ENCODE measurements around the gene CYP4V2. TPM values are rescaled to one million over a fixed set of nuclear protein-coding genes. Genes with fewer than 3 reads are reported as not detected.

The CYP4V2 gene
- total RNA-seq, 3 donors from 2014 or later = 4.8 to 7.2 (median 6.7) TPM

DNA sequence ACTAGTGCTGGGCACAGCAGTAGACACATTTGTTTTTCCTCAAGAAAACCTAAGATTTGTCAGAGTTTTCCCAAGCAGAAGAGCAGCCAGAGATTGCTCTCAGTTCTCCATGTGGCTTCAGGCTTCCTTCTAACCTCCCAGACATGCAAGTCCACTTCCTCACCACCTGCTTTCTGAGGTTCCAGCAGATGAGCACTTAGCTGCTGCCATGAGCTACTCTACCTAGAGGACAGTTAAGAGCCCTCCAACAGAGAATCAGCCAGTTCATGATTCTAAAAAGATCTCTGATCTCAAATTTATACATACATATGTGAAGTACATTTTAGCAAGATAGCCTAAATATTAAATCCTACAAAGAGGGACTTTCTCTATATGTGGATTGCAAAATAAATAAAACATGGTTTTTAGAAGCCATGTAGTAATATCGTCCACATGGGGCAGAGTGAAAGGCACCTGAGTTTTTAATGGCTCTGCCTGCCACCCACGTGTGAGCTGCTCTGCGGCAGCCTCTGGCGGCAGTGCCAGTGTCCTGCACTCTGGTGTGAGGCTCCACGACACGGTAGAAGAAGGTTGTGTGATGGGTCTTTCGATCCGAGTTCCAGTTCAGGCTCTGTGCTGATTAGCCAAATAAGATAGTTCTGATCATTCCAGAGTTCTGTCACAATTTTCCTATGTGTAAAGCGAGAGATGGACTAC lies 10.3 kb downstream of the CYP4V2 start:
- H3K27me3 Mint-ChIP-seq (ENCODE audit: low read depth) = no peaks in the 10 kb centered on the region
- H3K36me3 Mint-ChIP-seq (ENCODE audit: insufficient read depth) = peaks cover 7% of the 10 kb centered on the region
- H3K4me3 Mint-ChIP-seq = peak overlapping the region; percentile 24
- ATAC-seq (peak; percentile 91 to 93), DNase-seq (peak; percentile 48)
- H3K4me1 Mint-ChIP-seq (ENCODE audit: low read depth) = peaks cover 10% of the 10 kb centered on the region
- H3K9me3 Mint-ChIP-seq = no peaks in the 10 kb centered on the region

DNA sequence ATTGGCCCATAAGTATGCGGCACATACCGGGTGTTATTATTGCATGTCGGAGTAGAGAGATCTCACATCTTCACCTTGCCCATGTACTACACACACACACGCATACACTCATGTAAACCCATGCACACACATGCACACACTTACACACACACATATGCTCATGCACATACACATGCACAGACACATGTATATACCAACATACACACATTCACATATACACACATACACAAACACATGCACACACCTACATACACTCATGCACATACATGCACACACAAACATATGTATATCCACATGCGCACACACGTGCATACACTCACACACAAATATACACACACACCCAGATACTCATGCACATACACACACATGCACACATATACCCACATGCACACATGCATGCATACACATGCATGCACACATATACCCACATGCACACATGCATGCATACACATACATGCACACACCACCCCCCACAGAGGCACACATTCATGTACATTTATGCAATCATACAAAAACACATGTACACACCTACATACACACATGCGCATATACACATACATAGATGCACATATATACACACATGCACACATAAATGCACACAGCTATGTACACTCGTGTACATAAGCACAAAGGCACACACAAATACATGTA lies 11.2 kb downstream of the CYP4V2 start:
- H3K4me1 Mint-ChIP-seq (ENCODE audit: low read depth) = peaks cover 7% of the 10 kb centered on the region
- no peak for DNase-seq
- ATAC-seq = no peak
- no peak overlapping the region for H3K4me3 Mint-ChIP-seq
- H3K9me3 Mint-ChIP-seq = no peaks in the 10 kb centered on the region
- no peaks in the 10 kb centered on the region for H3K27me3 Mint-ChIP-seq (ENCODE audit: low read depth)
- H3K36me3 Mint-ChIP-seq (ENCODE audit: insufficient read depth) = peaks cover 3% of the 10 kb centered on the region

DNA sequence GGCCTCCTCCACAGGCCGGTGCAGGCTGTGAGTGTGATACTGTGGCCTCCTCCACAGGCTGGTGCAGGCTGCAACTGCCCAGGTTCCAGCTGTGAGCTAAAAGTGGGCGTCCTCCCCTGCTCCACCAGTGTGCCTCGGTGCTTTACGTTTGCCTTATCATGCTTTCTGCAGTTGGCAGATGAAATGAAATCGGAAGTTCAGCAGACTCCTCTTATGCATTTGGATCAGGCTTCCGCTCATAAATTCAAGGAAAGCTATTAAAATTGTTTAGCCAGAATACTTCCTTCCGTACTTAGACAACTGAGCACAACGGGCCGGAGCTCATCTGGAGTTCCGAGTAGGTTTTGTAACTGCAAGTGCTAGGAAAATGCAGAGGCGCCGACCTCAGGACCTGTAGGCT lies 12.0 kb downstream of the CYP4V2 start:
- DNase-seq = no peak
- Mint-ChIP-seq H3K4me3 (no peak overlapping the region), H3K27me3 (ENCODE audit: low read depth) (no peaks in the 10 kb centered on the region), H3K9me3 (no peaks in the 10 kb centered on the region), H3K4me1 (ENCODE audit: low read depth) (peaks cover 7% of the 10 kb centered on the region), H3K36me3 (ENCODE audit: insufficient read depth) (peaks cover 4% of the 10 kb centered on the region)
- ATAC-seq = no peak

DNA sequence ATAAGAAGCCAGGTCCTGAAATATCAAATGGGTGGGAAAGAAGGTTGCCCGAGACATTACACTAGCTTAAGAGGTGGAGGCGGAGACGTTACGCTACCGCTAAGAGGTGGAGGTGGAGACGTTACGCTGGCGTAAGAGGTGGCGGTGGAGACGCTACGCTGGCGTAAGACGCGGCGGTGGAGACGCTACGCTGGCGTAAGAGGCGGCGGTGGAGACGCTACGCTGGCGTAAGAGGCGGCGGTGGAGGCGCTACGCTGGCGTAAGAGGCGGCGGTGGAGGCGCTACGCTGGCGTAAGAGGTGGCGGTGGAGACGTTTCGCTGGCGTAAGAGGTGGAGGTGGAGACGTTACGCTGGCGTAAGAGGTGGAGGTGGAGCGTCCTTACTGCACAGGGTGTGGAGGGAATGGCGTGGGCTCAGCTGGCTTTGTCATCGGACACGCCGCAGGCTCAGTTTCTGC lies 12.8 kb downstream of the CYP4V2 start:
- H3K27me3 Mint-ChIP-seq (ENCODE audit: low read depth) = no peaks in the 10 kb centered on the region
- peak; percentile 56 to 80 for ATAC-seq

DNA sequence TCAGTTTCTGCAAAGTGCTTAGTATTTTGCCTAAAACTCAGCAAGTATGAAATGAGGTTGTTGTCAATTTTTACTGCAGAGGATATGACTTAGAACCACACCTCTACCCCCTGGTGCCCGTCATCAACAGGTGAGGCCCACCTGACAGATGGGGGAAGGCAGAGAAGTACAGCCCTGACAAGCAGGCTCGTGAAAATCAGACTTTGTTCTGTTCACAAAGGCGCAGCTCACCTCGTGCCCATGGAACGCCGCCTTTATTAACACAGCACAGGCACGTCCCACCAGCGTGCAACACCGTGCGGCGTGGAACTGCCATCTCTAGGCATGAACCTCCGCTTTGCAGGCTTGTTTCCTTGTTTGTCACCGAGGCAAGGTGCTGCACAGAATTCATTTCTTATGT lies 13.3 kb downstream of the CYP4V2 start:
- H3K36me3 Mint-ChIP-seq (ENCODE audit: insufficient read depth) = peaks cover 17% of the 10 kb centered on the region
- peaks cover 7% of the 10 kb centered on the region for H3K4me1 Mint-ChIP-seq (ENCODE audit: low read depth)
- H3K9me3 Mint-ChIP-seq = peaks cover 8% of the 10 kb centered on the region
- no peak for ATAC-seq
- H3K4me3 Mint-ChIP-seq = peak overlapping the region; percentile 11
- H3K27me3 Mint-ChIP-seq (ENCODE audit: low read depth) = no peaks in the 10 kb centered on the region
- DNase-seq = no peak

More for the DNA sequence above, 12.8 kb downstream of the CYP4V2 start:
- Mint-ChIP-seq H3K4me1 (ENCODE audit: low read depth) (peaks cover 7% of the 10 kb centered on the region), H3K36me3 (ENCODE audit: insufficient read depth) (peaks cover 11% of the 10 kb centered on the region), H3K9me3 (peaks cover 5% of the 10 kb centered on the region), H3K4me3 (peak overlapping the region; percentile 11)
- DNase-seq = no peak

DNA sequence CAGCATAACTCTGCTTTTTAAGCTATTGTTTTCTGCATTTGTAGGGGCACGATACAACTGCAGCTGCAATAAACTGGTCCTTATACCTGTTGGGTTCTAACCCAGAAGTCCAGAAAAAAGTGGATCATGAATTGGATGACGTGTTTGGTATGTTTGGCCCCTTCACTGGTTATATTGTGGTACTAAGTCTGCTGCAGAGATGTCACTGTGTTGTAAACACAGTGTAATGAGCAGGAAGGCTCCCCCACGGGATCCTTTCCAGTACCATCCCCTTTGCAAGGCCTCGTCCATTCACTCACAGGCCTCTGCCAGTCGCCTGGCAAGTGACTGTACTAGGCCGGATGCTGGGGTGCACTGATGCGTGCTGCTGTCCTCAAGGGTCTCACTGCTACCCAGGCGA lies 13.8 kb downstream of the CYP4V2 start:
- ATAC-seq = no peak
- Mint-ChIP-seq H3K9me3 (peaks cover 9% of the 10 kb centered on the region), H3K27me3 (ENCODE audit: low read depth) (no peaks in the 10 kb centered on the region), H3K4me1 (ENCODE audit: low read depth) (peaks cover 7% of the 10 kb centered on the region), H3K4me3 (no peak overlapping the region), H3K36me3 (ENCODE audit: insufficient read depth) (peaks cover 20% of the 10 kb centered on the region)
- DNase-seq = no peak

DNA sequence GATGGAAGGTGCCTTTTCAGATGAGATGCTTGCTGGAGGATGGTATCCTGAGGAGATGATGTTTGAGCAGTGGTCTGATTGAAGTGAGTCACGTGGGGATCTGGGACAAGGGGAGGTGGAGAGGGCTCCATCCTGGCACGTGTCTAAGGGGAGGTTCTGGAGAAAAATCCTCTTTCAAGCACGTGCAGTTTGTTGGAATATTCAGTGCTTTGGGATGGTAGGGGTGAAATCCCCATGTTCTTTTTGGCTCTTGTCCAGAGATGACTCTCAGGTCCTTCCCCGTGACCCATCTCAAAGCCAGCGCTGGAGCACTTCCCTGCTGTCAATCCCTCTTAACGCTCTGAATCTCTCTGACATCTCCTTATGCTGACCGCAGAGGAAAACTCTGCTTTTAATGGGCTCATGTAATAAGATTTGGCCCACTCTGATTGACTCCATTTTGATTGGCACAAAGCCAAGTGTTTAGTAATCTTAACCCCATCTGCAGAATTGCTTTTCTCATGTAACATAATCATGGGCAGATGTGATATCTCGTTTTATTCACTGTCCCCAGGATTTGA lies 25.2 kb downstream of the CYP4V2 start:
- no peak for DNase-seq
- H3K36me3 Mint-ChIP-seq (ENCODE audit: insufficient read depth) = peaks cover 12% of the 10 kb centered on the region

DNA sequence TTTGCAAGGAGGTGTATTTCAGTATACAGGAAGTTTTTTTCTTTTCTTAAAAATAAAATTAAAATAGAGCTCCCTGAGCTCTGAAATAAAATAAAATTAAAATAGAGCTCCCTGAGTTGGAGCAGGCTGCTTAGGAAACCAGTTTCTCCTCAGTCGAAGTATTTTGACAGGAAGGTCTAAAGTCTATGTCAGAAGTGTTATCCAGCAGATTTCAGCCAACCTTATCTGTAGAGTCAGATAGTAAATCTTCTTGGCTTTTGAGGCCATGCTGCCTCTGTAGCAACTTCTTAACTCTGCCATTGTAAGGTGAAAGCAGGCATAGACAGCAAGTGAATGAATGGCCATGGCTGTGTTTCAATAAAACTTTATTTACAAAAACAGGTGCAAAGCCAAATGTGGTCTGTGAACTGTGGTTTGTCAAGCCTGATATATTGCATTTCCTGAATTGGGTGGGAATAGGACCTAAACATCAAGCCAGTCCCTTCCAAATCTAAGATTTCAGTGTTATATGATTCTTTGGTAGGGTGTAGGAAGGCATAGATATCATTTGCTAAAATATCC lies 26.4 kb downstream of the CYP4V2 start:
- no peaks in the 10 kb centered on the region for H3K27me3 Mint-ChIP-seq (ENCODE audit: low read depth)
- no peak for ATAC-seq
- no peak for DNase-seq
- H3K4me3 Mint-ChIP-seq = no peak overlapping the region
- H3K36me3 Mint-ChIP-seq (ENCODE audit: insufficient read depth) = peaks cover 7% of the 10 kb centered on the region
- H3K4me1 Mint-ChIP-seq (ENCODE audit: low read depth) = no peaks in the 10 kb centered on the region
- no peaks in the 10 kb centered on the region for H3K9me3 Mint-ChIP-seq

More for the DNA sequence above, 25.2 kb downstream of the CYP4V2 start:
- H3K4me1 Mint-ChIP-seq (ENCODE audit: low read depth) = no peaks in the 10 kb centered on the region
- H3K27me3 Mint-ChIP-seq (ENCODE audit: low read depth) = no peaks in the 10 kb centered on the region
- ATAC-seq = no peak
- no peaks in the 10 kb centered on the region for H3K9me3 Mint-ChIP-seq
- H3K4me3 Mint-ChIP-seq = no peak overlapping the region

DNA sequence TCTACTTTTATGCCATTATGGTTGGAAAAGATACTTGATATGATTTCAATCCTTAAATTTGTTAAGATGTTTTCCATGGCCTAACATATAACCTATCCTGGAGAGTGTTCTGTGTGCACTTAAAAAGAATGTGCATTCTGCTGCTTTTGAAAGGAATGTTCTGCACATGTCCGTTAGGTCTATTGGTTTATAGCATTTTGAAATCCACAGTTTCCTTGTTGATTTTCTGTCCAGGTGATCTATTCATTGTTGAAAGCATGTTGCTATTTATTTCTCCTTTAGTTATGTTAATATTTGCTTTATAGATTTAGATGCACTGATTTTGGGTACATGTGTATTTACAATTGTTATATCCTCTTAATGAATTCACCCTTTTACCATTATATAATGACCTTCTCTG lies 30.3 kb downstream of the CYP4V2 start:
- Mint-ChIP-seq H3K27me3 (ENCODE audit: low read depth) (no peaks in the 10 kb centered on the region), H3K36me3 (ENCODE audit: insufficient read depth) (peaks cover 15% of the 10 kb centered on the region), H3K4me1 (ENCODE audit: low read depth) (no peaks in the 10 kb centered on the region), H3K9me3 (peaks cover 7% of the 10 kb centered on the region), H3K4me3 (no peak overlapping the region)
- no peak for ATAC-seq
- DNase-seq = no peak

DNA sequence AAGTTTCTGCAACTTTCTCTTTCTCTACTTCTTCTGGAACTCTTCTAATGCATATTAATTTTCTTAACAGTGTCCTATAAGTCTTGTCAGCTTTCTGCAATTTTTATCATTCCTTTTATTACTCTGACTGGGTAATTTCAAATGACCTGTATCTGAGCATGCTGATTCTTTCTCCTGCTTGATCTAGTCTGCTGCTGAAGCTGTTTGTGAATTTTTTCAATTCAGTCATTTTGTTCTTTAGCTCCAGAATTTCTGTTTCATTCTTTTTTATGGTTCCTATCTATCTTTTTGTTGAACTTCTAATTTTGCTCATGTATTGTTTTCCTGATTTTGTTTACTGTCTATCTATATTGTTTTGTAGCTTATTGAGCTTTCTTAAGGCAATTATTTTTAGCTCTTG lies 34.5 kb downstream of the CYP4V2 start:
- Mint-ChIP-seq H3K27me3 (ENCODE audit: low read depth) (no peaks in the 10 kb centered on the region), H3K36me3 (ENCODE audit: insufficient read depth) (peaks cover 21% of the 10 kb centered on the region), H3K4me3 (no peak overlapping the region), H3K9me3 (peaks cover 7% of the 10 kb centered on the region), H3K4me1 (ENCODE audit: low read depth) (no peaks in the 10 kb centered on the region)
- ATAC-seq (no peak), DNase-seq (no peak)

DNA sequence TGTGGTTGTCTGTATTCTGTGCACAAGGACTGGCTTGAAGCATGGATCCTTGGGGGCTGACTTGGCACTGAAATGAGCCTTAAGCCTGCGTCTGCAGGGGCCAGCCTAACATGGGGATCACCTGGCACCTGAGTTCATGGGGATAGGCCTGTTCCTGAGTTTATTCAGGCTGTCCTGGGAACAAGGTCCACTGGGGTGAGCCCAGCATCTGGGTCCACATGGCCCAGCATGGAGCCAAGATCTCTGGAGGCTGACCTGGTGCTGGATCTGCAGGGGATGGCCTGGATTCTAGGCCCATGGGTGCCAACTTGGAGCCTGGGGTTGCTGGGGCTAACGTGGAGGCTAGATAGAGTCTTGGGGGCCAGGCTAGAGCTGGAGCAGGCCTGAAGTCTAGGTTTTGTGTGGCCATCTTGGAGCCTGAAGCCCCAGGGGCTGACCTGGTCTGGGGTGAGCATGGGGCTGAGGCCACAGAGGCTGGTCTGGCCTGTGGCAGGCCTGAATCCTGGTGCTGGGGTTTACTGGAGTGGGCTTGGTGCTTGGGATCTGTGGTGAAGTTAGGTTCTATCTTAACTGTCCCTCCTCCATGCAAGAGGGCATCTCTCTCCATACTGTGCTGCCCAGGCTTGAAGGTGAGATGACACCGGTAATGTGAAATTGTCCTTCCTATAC lies 35.3 kb downstream of the CYP4V2 start:
- DNase-seq (no peak), ATAC-seq (no peak)
- Mint-ChIP-seq H3K27me3 (ENCODE audit: low read depth) (no peaks in the 10 kb centered on the region), H3K4me1 (ENCODE audit: low read depth) (no peaks in the 10 kb centered on the region), H3K4me3 (no peak overlapping the region), H3K36me3 (ENCODE audit: insufficient read depth) (peaks cover 21% of the 10 kb centered on the region), H3K9me3 (peaks cover 7% of the 10 kb centered on the region)

DNA sequence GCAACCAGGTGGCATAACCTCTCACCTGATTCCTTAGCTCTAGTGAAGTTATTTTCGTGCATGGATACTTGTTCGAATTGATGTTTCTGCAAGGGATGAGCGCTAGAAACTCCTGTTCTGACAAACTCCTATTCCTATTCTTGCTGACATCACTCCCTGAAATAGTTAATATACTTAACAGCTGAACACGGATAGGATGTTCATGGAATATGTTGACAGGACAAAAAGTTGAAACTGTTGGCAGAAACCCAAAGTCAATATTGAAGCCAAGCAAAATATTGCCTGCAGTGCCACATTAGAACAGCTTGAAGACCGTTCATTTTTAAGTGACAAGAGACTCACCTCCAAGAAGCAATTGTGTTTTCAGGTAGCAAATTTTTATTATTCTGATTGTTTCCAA lies 35.9 kb downstream of the CYP4V2 start, which contains the start of gene KLKB1:
KLKB1 (plus strand) TSS at position 287 of the 400 bp plus-strand sequence. CDS start 689 bp downstream, outside the sequence.
- Mint-ChIP-seq H3K4me1 (ENCODE audit: low read depth) (no peaks in the 10 kb centered on the region), H3K27me3 (ENCODE audit: low read depth) (no peaks in the 10 kb centered on the region), H3K9me3 (peaks cover 7% of the 10 kb centered on the region), H3K4me3 (no peak within 1 kb of the TSS), H3K36me3 (ENCODE audit: insufficient read depth) (peaks cover 21% of the 10 kb centered on the region)
- DNase-seq = no peak
- no peak for ATAC-seq

DNA sequence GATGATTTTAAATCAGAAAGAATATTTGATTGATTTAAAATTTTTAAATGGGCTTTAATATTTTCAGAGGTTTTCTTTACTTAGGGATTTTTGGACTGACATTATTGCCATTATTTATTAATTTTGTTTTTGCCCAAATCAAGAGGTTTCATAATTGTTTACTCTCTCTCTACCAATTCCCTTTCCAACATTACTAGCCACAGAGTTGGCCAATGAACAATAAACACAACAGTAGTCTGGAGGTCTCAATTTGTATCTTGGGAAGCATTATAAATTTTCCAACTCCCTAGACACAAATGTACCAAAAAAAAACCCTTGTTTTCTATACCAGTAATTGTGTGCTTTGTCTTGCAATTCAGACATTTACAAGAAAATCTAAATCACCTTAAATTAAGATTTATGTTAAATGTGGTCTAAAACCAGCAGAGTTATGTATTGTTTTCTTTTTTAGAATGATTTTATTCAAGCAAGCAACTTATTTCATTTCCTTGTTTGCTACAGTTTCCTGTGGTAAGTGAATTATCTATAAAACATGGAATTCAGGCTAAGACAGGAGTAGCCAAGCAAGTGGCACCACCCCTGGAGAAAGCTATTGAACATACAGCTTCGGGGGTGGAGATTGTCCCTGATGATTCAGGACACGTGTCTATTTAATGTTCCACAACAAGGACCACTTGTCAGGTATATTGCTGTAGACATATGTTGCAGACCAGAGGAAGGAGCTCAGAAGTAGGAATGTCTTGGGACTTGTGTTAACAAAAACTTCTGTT lies 36.6 kb downstream of the CYP4V2 start:
- Mint-ChIP-seq H3K9me3 (peaks cover 7% of the 10 kb centered on the region), H3K27me3 (ENCODE audit: low read depth) (no peaks in the 10 kb centered on the region), H3K4me1 (ENCODE audit: low read depth) (no peaks in the 10 kb centered on the region), H3K4me3 (no peak overlapping the region), H3K36me3 (ENCODE audit: insufficient read depth) (peaks cover 25% of the 10 kb centered on the region)
- no peak for DNase-seq
- no peak for ATAC-seq

Measured in activated T-cell treated with anti-CD3 and anti-CD28 coated beads, Interleukin-2, amount 50 U/mL, for 4 hours (primary cell).